Activated CD4-positive, CD25-positive, alpha-beta regulatory T cell (primary cell): ENCODE data around the gene CCL27.

Experiments
- DNase-seq, 4 experiments: peaks; one replicate each; lab custom pipeline; 2025; lab: John Stamatoyannopoulos, UW

Gene CCL27

DNA sequence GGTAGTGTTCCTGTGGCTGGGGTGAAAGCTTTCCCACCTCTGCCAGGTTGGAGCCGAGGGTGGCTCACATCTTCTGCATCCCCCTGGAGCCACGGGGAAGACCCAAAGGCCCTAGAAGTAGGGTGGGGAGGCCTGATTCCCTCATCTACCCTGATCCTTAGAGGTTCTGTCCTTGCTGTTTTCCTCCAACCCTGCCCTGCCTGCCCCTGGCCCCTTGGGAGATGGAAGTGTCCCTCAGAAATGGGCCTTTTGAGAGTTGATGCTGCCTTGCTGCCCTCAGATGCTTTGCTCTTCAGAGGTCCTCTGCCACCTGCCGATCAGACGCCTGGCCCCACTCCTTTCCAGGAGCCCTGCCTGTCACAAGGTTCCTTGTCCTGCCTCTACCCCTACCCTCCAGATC, 22.4 kb upstream of the CCL27 start:
- DNase-seq = no peak

DNA sequence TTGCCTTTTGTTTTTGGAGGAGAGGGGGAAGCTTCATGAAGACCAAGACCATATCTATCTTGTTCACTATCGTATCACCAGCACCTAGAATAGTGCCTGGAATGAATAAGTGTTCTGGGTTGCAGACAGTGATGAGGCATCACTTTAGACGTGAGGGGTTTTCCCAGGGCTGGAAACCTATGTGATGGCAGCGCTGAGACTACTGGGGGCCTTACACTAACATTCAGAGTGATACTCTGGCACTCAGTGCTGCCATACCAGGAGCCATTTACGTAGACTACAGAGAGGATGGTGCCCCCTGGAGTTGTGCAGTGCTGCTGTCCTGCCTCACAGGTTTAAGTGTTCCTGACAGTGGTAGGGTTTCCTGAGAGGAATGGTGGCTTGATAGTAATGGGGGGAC, 21.7 kb upstream of the CCL27 start:
- DNase-seq = no peak

DNA sequence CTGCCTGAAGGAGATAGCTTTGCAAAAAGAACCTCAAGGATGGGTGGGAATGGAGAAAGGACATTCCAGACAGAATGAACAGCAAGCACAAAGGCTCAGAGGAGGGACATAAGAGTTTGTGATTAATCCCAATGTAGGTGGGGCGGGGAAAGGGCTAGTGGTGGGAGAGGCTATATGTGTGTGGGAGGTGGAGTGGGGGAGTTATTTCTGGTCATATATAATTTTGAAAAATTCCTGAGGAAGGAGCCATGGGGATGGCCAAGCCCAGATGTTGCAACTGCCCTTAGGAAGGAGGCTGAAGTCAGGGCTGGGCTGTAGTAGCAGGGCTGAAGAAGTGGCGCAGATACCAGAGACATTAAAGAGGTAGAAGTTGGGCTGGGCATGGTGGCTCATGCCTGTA, 13.4 kb upstream of the CCL27 start:
- DNase-seq = no peak

DNA sequence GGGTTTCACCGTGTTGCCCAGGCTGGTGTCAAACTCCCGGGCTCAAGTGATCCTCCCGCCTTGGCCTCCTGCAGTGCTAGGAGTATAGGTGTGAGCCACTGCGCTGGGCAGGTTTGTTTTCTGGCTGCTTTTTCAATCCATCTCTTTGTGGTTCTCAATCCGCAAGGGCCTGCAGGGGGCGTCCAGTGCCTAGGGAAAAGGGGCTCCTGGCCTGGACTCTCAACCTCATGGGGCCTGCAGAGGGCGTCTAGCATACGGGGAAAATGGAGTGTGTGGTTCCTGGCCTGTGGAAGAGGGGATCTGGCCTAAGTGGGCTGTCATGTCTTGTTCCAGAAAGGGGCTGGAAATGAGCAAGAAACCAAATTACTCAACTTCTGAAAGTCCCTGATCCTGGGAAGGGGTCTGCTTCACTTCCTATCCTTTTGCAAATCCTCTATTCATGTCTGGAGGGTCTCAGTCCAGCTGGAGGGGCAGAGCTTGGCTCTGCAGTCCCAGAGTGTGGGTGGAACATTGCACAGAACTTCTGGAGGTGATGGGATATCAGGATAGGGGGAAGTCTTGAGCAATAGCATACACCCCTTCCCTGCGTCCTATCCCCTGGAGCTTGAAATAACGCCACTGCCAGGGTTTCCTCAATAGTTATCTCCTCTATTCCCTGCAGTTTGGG, 12.7 kb upstream of the CCL27 start:
- peak in 3 of 4 experiments; percentile 11 to 46 (median 14) for DNase-seq

DNA sequence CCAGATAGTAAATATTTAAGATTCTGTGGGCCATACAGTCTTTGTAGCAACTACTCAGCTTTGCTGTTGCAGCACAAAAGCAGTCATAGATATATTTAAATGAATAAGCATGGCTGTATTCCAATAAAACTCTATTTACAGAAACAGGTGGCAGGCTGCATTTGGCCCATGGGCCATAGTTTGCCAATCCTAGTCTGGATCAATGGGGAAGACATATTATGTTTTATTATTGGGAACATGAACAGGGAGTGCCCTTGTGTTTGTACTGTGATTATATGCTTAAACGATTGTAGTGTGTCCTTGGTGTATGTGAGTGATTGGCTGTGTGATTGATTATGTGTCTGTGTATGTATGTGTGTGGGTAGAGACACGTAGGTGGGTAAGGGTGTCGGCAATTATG, 12.0 kb upstream of the CCL27 start:
- DNase-seq = no peak

DNA sequence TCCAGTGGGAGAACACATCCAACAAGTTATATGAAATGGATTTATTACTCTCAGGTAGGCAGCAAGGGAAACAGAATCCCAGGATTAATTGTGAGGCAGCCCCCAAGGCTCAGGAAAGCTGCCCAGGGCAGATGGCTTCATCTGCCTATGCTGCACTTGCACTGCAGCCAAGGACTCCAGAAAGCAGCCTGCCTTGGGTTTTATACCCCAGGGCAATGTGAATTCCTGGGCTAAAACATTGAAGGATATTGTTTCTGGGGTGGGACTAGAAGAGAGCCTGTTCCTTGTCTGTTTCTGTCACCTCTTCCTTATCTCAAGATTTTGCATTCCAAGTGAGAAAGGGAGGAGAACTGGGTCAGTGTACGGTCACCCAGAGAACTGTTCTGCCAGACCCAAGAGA, 8.8 kb upstream of the CCL27 start:
- no peak for DNase-seq

DNA sequence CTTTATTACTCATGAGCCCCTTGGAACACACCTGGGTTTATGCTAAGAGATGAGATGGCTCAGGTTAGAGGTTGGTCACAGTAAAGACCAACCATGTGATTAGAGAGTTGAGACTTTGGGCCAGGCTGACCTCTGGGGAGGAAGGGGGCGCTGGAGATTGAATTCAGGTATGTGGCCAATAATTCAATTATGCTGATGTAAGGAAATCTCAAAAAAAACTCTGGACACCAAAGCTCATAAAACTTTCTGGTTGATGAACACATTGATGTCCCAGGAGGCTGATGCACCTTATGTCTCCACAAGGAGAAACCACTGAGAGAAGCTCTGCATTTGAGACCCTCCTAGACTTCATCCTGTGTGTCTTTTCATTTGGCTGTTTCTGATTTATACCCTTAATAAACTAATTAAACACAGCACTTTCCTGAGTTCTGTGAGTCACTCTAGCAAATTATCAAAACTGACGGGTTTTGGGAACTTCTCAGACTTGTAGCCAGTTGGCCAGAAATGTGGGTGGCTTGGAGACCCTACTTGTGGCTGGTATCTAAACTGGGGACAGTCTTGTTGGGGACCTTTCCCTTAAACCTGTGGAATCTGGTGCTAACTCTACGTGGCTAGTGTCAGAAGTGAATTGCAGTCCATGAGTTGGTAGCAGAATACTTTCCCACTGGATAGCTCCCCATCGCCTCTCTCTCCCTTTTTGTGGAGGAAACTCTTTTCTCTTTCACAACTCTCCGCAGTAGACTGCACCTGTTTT, 7.5 kb upstream of the CCL27 start:
- DNase-seq = no peak

DNA sequence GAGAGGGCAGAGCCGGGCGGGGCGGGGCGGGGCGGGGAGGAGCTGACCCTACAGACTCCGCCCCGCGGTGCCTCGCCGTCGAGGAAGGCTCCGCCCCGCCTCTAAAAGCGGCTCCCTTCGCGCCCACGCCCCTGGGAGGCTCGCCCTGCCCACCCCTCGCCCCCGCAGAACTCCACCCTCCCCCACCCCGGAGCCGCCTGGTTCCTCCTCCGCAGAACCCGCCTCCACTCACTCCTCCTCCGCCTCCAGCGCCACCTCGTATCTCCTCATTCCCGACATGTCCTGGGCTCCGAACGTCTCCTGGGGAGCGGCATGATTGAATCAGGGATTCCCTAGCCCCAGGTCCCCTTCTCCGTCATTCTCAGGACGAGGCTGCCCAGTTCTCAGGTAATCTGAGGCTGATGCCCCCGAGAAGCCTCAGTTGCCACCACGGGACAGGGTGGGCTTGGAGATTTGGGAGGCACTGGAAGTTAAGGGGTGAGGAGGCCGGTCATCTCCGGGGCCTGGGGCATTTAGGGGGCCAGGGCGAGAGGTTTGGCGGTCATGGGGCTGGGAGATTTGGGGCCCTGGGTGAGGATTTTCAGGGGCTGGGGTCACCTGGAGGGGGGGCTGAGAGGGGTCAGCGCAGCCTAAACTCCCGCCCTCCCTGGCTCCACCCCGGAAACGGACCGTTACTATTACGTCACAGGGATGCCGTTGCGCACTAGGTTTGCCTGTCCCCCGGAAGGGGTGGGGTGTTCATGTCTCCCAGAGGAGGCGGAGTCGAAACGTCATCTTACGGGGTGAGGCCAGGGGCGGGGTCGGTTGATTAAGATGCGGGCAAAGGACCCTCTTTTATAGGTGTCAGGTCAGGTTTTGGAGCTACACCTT, 3.2 kb upstream of the CCL27 start:
- peak; percentile 63 to 85 (median 76) for DNase-seq

DNA sequence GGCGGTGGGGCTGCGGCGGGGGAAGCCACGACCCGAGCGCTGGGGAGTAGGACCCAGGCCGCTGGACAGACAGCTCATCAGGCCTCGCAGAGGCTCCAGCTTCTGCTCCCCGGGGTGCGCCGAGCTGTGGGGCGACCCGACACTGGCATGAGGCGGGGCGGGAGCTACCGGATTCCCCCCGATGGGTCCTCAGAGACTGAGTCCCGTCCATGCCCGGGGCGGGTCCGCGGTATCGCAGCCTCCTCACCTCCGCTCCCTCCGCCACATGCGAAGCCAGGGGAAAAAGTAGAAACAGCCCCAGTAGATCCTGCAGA, 2.6 kb upstream of the CCL27 start:
- no peak for DNase-seq

DNA sequence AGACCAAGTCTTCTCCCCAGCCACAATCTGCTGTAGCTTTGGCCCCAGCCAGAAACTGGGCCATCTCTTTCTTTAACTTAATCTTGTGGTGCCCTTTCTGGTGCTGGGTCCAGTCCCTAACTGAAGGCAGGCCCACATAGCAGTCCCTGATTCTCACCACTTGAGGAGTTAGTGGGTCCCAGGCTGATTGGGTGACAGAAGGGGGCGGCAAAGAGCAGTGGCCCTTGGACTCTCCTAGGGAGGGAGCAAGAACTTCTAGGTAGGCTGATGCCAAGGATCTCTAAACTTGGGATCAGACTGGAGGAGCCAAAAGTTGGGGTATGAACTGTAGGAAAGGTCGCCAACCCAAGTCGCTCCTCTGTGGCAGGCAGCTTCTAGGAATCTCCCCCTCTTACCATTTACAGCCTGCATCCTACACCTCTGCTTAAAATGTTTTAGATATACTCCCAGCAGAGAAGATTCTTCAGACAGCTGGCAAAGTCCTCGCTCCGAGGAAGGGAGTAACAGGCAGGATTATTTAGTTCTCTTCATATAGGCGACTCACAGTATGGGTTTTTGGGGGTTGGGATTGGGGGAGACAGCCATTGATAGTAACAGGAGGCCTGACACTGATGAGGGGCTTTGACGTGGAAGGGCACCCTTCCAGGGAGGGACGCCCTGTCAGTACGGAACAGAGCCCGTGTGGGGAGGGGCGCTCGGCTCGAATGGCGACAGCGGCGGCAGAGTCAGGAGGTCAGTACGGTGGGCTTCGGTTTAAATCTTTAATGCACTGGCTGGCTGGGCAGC, 2.0 kb upstream of the CCL27 start:
- DNase-seq = peak; percentile 9 to 62 (median 34)

DNA sequence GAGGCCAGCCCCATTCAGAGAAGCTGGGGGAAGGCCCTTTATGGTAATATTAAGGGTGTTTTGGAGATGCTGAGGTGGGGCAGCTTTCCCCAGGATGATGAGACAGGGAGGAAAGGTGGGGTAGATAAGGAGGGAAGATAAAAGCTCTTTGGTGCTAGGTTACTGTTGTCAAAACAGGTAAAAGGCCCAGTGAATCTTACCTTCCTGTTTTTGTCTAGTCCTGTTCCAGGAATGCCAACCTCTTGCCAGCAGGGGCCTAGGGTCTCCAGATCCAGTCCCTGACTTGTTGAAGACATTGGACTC, 797 bp upstream of the CCL27 start:
- DNase-seq = no peak

DNA sequence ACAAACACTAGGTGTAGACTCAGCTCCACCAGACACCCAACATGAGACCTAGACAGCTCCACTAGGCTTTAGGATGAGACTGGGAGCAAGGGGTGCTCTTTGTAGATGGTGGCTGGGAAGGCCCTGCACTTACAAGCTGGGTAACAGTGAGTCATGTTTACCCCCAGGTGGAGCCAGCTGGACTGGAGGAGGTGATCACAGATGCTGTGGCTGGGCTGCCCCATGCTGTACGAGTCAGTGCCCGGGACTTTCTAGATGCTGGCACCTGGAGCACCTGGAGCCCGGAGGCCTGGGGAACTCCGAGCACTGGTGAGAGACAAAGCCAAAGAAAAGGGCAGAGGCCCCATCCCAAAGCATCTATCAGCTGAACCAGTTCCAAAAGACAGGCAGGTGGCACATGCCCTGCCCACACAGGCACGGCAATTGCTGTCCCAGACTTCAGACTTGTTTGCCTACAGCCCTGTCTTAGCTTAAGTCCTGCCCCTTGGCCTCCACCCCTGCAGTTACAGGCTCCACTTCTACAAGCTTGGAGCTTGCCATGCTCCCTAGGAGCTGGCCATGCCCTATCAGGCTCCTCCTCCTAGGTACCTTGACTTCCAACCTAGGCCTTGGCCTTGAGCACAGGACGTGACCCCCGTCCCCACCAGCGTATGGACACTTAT, 2.7 kb downstream of the CCL27 start:
- DNase-seq = no peak

DNA sequence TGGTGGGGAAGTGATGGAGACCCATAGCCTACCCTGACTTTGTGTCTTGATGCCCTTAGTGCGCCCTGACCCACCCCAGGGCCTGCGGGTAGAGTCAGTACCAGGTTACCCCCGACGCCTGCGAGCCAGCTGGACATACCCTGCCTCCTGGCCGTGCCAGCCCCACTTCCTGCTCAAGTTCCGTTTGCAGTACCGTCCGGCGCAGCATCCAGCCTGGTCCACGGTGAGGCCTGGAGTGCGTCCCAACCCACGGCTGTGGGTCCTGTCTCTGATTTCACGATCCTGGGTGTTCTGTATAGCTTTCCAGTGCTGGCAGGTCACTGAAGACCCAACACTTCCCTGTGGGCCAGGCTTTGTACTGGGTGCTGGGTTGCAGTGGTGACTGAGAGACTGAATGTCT, 4.0 kb downstream of the CCL27 start:
- DNase-seq = no peak

DNA sequence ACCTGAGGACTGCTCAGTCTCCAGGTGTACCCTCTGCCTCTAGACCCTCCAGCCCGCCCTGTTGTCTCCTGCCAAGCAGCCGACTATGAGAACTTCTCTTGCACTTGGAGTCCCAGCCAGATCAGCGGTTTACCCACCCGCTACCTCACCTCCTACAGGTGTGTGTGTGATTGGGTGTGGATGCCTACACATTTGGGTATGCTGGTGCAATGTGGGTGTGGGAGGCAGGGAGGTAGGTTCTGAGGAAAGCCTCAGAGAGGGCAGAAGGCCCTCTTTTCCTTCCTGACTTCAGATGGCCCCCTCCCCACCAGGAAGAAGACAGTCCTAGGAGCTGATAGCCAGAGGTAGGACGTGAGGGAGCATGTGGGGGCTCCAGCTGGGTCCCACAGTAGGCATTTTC, 5.5 kb downstream of the CCL27 start:
- DNase-seq = no peak

DNA sequence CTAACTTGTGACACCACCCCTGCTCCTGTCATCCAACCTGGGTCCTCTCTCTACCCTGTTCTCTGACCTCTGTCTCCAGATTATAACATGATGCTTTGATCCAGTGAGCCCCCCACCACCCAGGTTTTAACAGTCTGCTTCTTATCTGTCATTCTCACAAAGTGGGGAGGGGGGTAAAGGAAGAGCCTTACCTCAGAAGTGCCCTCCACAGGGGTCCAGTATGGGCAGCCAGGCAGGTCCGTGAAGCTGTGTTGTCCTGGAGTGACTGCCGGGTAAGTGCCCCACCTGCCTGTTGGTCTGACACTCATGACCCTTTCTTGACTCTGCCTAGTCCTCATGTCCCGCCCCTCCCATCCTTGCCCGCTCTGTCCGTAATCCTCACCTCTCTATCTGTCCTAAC, 7.1 kb downstream of the CCL27 start:
- no peak for DNase-seq

DNA sequence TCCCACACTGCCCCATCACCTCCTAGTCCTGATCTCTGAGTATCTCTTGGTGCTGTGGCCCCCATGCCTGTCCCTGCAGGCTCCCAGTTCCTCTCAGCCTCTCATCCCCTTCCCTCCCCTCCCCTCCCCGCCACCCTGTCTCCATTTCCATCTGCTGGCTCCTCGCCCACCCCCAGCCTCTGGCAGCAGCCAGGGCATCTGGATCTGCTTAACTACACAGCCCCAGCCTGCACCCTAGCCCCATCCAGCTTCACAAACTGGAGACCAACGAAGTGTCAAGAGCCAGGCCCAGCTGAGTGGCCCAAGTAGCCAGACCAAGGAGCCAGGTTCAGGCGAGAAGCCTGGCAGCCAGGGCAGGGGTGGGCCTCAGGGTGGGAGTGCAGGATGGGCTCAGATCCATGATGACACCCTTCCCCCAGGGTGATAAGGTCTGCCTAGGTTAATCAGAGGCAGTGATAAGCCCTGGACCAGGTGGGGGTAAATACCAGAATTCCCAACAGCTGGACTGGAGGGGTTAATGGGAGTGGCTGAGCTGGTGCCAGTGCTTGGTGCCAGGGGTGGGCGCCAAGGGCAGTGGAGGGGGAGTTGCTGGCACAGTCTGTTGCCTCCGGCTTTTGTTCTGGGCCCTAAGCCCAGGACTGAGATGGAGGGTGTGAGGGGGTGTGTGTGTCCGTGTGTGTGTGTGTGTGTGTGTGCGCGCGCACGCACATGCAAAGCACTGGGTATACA, 8.0 kb downstream of the CCL27 start:
- DNase-seq = no peak

DNA sequence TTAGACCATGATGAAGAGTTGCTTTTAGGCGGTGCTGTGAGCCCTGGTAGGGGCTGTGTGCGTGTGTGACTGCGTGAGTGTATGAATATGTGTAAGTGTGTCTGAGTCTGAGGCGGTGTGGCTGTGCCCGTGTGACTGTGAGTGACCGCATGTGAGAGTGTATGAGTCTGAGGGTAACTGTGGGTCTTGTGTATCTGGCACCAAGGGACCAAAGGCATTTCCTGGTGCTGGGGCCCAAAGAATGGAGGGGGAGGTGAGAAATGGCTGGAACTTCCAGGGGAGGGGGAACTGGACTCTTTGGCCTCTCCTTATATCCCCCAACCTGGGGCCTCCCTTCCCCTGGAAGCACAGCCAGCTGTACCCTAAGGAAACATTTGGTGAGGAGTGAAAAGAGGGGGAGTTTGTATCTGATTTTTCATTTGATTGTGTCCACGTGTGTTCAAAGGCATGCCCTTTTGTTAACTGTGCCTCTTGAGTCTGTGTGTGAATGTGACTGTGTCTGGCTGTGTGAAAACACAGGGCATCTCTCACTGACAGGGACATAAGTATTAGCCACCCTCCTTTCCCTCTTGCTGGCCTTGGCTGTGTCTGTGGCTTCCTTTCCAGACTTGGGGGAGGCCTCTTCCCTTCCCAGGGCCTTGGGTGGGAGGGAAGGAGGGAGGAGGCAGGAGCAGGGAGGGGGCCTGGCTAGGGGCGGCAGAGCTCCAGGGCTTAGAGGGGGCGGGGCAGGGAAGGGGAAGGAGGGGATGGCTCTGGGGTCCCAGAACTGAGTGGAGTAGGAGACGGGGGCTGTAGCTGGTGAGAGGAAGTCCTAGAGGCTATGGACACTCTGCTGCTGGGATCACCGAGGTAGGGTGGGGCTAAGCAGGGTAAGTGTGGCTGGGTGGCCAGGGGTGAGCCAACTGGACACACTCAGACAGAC, 9.0 kb downstream of the CCL27 start:
- no peak for DNase-seq

DNA sequence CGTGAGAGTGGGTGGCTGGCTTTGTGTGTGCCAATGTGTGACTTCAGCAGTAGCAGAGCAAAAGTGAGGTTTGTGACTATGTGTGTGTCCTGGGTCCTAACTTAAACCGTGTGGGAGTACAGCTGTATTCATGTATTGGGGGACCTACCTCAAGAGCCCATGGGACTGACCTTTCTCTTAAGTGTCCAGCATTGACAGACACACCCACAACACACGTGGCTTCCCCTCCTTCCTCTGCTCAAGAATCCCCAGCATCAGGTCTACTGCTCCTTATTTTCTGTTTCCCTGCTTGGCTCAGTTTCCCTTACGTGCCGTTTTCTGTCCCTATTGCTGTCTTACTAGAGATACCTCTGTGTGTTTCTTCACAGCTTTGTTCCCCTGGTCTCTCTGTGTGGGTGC, 9.9 kb downstream of the CCL27 start:
- no peak for DNase-seq

DNA sequence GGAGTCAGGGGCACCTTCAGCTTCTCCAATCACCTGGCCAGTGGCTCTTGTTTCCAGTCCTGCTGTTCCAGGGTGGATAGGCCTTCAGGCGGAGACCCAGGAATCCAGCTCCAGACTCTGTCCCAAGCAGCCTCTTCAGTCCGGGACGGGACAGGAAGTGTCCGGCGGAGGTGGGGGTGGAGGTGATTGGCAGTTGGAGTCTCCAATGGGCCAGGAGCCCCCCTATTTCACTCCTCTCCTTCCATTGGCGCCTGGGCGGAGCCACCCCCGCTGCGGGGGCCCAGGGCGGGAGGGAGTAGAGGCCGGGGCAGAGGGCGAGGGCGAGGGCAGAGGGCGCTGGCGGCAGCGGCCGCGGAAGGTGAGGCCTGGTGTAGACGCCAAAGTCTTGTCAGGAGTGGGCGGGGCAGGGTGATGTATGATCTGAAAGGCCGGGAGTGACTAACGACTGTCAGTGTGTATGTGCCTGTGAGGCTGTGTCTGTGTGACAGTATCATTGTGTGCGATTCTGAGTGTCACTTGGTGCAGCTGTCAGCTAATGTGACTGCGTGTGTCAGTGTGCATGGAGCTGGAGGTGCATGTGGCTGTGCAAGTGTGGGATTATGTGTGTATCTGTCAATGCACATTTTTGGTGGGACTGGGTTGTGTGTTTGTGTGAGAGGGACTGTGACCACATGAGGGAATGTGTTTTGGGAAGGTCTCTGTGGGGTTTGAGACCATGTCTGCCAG, 10.4 kb downstream of the CCL27 start, which contains the start of gene IL11RA:
IL11RA (plus strand) TSS at position 310 of the 726 bp plus-strand sequence. CDS start 3,033 bp downstream, outside the sequence.
- no peak for DNase-seq
